Mucosa of descending colon (tissue), 3 donors: ENCODE results near the gene VWA8. TPM values are rescaled to one million over a fixed set of nuclear protein-coding genes. Genes with fewer than 3 reads are reported as not detected.

Experiments used
- ATAC-seq: fragments of 200-7000 bp; cut with Tn5 transposase; one replicate; pipeline ENCODE4 v1.9.1; 2020; ENCODE audit warnings: mild to moderate bottlenecking, moderate library complexity
- DNase-seq, 3 donors: peaks; one replicate each; pipeline ENCODE4 v3.0.0-alpha.2; 2020
- H3K36me3 ChIP-seq: fragments of 200-600 bp; one replicate; pipeline ENCODE4 v1.8.0; 2021; ENCODE audit warnings: low read depth, mild to moderate bottlenecking
- H3K4me1 ChIP-seq: fragments of 200-600 bp; one replicate; pipeline ENCODE4 v1.8.0; 2021; ENCODE audit warnings: low read depth, mild to moderate bottlenecking
- H3K4me3 ChIP-seq: fragments of 200-600 bp; one replicate; pipeline ENCODE4 v1.8.0; 2021; ENCODE audit warnings: mild to moderate bottlenecking
- H3K9me3 ChIP-seq: fragments of 200-600 bp; one replicate; pipeline ENCODE4 v1.8.0; 2021; ENCODE audit warnings: mild to moderate bottlenecking
- CTCF ChIP-seq: fragments of 200-600 bp; IDR thresholded peaks from one replicate; pipeline ENCODE4 v1.8.0; 2022; ENCODE audit warnings: antibody characterized with exemption, mild to moderate bottlenecking
- intact Hi-C, 2 donors: fragments of 100-400 bp; cut with DNase I in 1 of 2; cut with micrococcal nuclease in 1 of 2; formaldehyde crosslinking; loops; one replicate each; pipeline versions ENCODE4 v1.11.0 to v1.11.1; 2022; cut with DNase I, micrococcal nuclease
- total RNA-seq, 3 donors: library from RNA; stranded (reverse); fragmentation: NEBNext Ultra II Directional in 2 of 3; extraction: Animal tissue kit (Norgen Biotek cat#: 25700) in 2 of 3; gene quantifications; one replicate each; pipeline versions ENCODE4 v1.2.1 to v1.2.4, GENCODE V29; 2021 to 2023
- donor health status: DM: no; HTN: no; CAD: no; lungs with moderate emphysema.
- donor health status: DM: no; HTN: no; CAD: no.
- donor health status: DM: no; HTN: yes; CAD: no.

VWA8 gene
- total RNA-seq, 3 donors from 2014 or later: 19.1 to 31.5 (median 27.0) TPM

- no peaks in the 10 kb centered on the region for H3K9me3 ChIP-seq
- H3K36me3 ChIP-seq: no peaks in the 10 kb centered on the region
- no peak for ATAC-seq
- no peak for DNase-seq
- intact Hi-C loops: no loop called here
- no peak for TF ChIP-seq CTCF
- H3K4me1 ChIP-seq: no peaks in the 10 kb centered on the region
- no peak overlapping the region for H3K4me3 ChIP-seq
These were observed 357.0 kb downstream of the VWA8 start for GRCh38 chr13:41603917-41604316.

- Histone ChIP-seq H3K36me3 (no peaks in the 10 kb centered on the region), H3K4me3 (no peak overlapping the region), H3K9me3 (no peaks in the 10 kb centered on the region), H3K4me1 (no peaks in the 10 kb centered on the region)
- DNase-seq (no peak), ATAC-seq (no peak)
- intact Hi-C loops: no loop called here
- no peak for TF ChIP-seq CTCF
These were observed 359.0 kb downstream of the VWA8 start for GRCh38 chr13:41601718-41602445.

GRCh38 chr13:41599619-41600018, 361.3 kb downstream of the VWA8 start:
- no peak for TF ChIP-seq CTCF
- no peaks in the 10 kb centered on the region for H3K4me1 ChIP-seq
- intact Hi-C loops: no loop called here
- ATAC-seq (no peak), DNase-seq (no peak)
- no peaks in the 10 kb centered on the region for H3K9me3 ChIP-seq
- no peaks in the 10 kb centered on the region for H3K36me3 ChIP-seq
- no peak overlapping the region for H3K4me3 ChIP-seq

DNA sequence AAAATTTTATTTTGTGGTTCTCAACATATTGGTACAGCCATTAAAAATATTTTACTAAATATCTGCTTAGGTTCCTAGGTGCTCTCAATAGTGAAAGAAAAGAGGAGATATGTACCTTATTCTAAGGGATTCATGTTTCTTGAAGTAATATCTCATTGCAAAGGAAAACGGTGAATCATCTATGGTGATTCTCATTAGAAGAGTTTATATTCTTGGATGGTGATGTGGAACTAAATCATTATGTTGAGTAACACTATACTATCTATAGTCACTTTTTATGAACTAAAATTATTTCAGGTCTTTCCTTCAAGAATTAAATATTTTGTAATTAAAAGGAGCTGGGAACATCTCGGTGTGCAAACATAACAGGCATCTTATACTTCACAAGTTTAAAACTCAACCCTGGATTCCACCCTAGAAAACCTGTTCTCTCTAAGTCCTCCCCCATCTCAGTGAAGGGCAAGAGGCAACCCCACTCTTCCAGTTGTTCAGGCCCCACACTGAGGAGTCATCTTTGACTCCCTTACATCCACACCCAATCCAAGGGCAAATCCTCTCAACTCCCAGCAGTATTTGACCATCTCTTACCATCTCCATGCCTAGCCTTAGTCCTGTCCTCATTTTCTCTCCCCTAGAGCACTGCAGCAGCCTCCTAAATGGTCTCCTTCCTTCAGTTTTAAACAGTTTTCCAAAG, 363.4 kb downstream of the VWA8 start:
- TF ChIP-seq CTCF: no peak
- DNase-seq (no peak), ATAC-seq (no peak)
- no peaks in the 10 kb centered on the region for H3K9me3 ChIP-seq
- H3K4me1 ChIP-seq: no peaks in the 10 kb centered on the region
- intact Hi-C loops: no loop called here
- no peak overlapping the region for H3K4me3 ChIP-seq
- H3K36me3 ChIP-seq: no peaks in the 10 kb centered on the region

- H3K36me3 ChIP-seq: no peaks in the 10 kb centered on the region
- DNase-seq (no peak), ATAC-seq (no peak)
- intact Hi-C loops: no loop called here
- H3K4me3 ChIP-seq: no peak overlapping the region
- H3K9me3 ChIP-seq: no peaks in the 10 kb centered on the region
- TF ChIP-seq CTCF: no peak
- no peaks in the 10 kb centered on the region for H3K4me1 ChIP-seq
These were observed 364.7 kb downstream of the VWA8 start for GRCh38 chr13:41596190-41596589.
